C4-2B (cell line): ENCODE data around the gene TMA16.

Experiments used
- ZFX ChIP-seq: fragments of 450-650 bp; IDR thresholded peaks from 2 replicates; pipeline ENCODE4 v1.6.1; 2017
- TF ChIP-seq, protein P1 (sequence below): fragments of 450-650 bp; conservative IDR thresholded peaks from 2 replicates; pipeline ENCODE4 v1.5.1; 2017; ENCODE audit warnings: mild to moderate bottlenecking

DNA sequence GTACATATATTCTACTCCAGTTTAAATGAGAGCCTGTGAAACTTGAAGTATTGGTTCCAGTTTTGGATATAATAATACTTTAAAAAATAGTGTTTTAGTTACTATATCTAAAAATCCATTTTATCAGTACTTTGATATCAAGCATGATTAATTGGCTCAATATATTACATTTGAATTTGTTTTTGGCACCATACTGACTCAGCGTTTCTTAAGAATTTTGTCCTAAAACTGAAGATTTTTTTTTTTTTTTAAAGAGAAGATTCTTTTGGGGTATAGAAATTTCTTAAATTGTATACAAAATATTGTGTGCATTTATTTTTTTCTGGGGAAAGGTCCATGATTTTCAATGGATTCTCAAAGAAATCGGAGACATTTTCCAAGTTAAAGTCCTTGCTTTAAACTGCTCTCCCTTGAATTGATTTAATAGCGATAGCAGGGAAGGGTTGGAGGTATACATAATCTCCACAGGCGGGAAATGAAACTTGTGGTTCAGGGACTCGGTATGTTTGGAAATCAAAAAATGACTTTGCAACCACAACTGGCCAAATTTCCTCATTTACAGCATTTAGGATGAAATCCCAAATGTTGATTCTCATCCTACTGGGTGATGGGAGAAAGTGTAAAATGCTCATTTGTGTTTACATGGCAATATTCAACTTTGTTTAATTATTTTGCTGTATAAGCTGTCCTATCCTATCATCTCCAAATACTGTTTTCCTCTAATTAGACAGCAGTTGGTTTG, 62.3 kb downstream of the TMA16 start:
- TF ChIP-seq, protein P1, sequence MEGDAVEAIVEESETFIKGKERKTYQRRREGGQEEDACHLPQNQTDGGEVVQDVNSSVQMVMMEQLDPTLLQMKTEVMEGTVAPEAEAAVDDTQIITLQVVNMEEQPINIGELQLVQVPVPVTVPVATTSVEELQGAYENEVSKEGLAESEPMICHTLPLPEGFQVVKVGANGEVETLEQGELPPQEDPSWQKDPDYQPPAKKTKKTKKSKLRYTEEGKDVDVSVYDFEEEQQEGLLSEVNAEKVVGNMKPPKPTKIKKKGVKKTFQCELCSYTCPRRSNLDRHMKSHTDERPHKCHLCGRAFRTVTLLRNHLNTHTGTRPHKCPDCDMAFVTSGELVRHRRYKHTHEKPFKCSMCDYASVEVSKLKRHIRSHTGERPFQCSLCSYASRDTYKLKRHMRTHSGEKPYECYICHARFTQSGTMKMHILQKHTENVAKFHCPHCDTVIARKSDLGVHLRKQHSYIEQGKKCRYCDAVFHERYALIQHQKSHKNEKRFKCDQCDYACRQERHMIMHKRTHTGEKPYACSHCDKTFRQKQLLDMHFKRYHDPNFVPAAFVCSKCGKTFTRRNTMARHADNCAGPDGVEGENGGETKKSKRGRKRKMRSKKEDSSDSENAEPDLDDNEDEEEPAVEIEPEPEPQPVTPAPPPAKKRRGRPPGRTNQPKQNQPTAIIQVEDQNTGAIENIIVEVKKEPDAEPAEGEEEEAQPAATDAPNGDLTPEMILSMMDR: no peak
- no peak for TF ChIP-seq ZFX
